Adrenal gland (tissue), 5 donors: ENCODE data around the gene CDC27.

Source experiments
- CTCF ChIP-seq, 6 experiments: fragments of 450-650 bp in 4 of 6; fragments of 200-600 bp in 2 of 6; sonication (generic) in 1 of 6; IDR thresholded peaks; 1 replicate in 5 of 6; 2 replicates in 1 of 6; pipeline versions ENCODE4 v1.5.1 to v1.8.0; 2016 to 2021; ENCODE audit warnings: antibody characterized with exemption in 6 of 6, mild to moderate bottlenecking in 2 of 6, moderate library complexity in 1 of 6
- POLR2A ChIP-seq, 2 donors: fragments of 450-650 bp; IDR thresholded peaks; one replicate each; pipeline ENCODE4 v1.6.1; 2017; ENCODE audit warnings: antibody characterized with exemption in 2 of 2, mild to moderate bottlenecking in 2 of 2, moderate library complexity in 1 of 2
- donor health status: DM: no; HTN: no; CAD: no.

GRCh38 chr17:47224966-47225365 is 35.9 kb upstream of the CDC27 start:
- no peak for TF ChIP-seq POLR2A (IDR thresholded peaks at IDR 0.05)
- TF ChIP-seq CTCF (IDR thresholded peaks at IDR 0.05) = no peak
